ENCODE data around the gene P2RY1.

Gene P2RY1

GRCh38 chr3:152834776-152835600 lies at the start of gene P2RY1:
P2RY1 (plus strand) TSS chr3:152835131; CDS start chr3:152835783, 652 bp downstream.
- H3K4me3 ChIP-seq (ENCODE audit: low read depth, low read length): peak within 1 kb of the TSS; percentile 81
- TF ChIP-seq CTCF (IDR thresholded peaks at IDR 0.05; ENCODE audit: low read depth, low read length, missing control alignments): peak; percentile 36
- in situ Hi-C loops (cut with HindIII; ENCODE audit: low sequenced_read_pairs): no loop called here
- DNase-seq (ENCODE audit: low read depth): peak; percentile 19

GRCh38 chr3:152786977-152787681 lies 47.8 kb upstream of the P2RY1 start:
- TF ChIP-seq CTCF (IDR thresholded peaks at IDR 0.05; ENCODE audit: low read depth, low read length, missing control alignments): no peak
- no peak for DNase-seq (ENCODE audit: low read depth)
- H3K4me3 ChIP-seq (ENCODE audit: low read depth, low read length): no peak overlapping the region
- in situ Hi-C loops (cut with HindIII; ENCODE audit: low sequenced_read_pairs): no loop called here

- H3K4me3 ChIP-seq (ENCODE audit: low read depth, low read length): no peak overlapping the region
- in situ Hi-C loops (cut with HindIII; ENCODE audit: low sequenced_read_pairs): no loop called here
Measured at GRCh38 chr3:152790651-152791387, 44.1 kb upstream of the P2RY1 start.

GRCh38 chr3:152793969-152794368 lies 41.0 kb upstream of the P2RY1 start:
- H3K4me3 ChIP-seq (ENCODE audit: low read depth, low read length): no peak overlapping the region
- TF ChIP-seq CTCF (IDR thresholded peaks at IDR 0.05; ENCODE audit: low read depth, low read length, missing control alignments): no peak
- no peak for DNase-seq (ENCODE audit: low read depth)
- in situ Hi-C loops (cut with HindIII; ENCODE audit: low sequenced_read_pairs): no loop called here

More at GRCh38 chr3:152790651-152791387, 44.1 kb upstream of the P2RY1 start:
- no peak for TF ChIP-seq CTCF (IDR thresholded peaks at IDR 0.05; ENCODE audit: low read depth, low read length, missing control alignments)
- no peak for DNase-seq (ENCODE audit: low read depth)

- TF ChIP-seq CTCF (IDR thresholded peaks at IDR 0.05; ENCODE audit: low read depth, low read length, missing control alignments): no peak
- in situ Hi-C loops (cut with HindIII; ENCODE audit: low sequenced_read_pairs): no loop called here
- no peak overlapping the region for H3K4me3 ChIP-seq (ENCODE audit: low read depth, low read length)
- DNase-seq (ENCODE audit: low read depth): no peak
Measured at GRCh38 chr3:152797751-152798432, 37.0 kb upstream of the P2RY1 start.
